OCI-M2 (cell line): Measurements from ENCODE around the gene PSORS1C1.
"Not testable (repeated sequence)": the region's sequence is repeated elsewhere in the genome, so short reads cannot be mapped to it uniquely, and the experiment has no call there.

Experiments
- DNase-seq: peaks from one replicate; lab custom pipeline; 2025; ENCODE audit not compliant: unreplicated experiment; lab: John Stamatoyannopoulos, UW

Gene PSORS1C1

GRCh38 chr6:31114541-31114878 is at the start of gene PSORS1C1:
Gene PSORS1C1 (plus strand): TSS chr6:31114800. CDS start chr6:31129633, 14,833 bp downstream.
- no peak for DNase-seq

DNA sequence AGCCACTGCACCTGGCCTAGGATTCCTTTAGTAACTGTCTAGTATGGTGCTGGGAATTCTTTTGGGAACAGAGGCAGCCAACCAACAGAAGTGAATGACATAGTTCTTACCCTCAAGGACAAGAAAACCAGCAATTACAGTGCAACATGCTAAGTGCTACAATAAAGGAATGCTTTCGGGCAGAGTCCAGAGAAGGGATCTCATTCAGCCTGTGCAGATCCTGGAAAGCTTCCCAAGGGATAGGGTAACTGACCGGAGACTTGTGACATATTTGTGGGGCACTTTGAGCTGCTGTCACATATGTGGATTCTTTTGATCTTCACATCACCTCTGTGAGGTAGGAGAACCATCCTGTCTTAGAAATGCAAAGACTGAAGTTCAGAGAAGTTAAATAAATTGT is 49.0 kb upstream of the PSORS1C1 start:
- DNase-seq: no peak

GRCh38 chr6:31067028-31067427 is 47.6 kb upstream of the PSORS1C1 start:
- DNase-seq: not testable (repeated sequence)

DNA sequence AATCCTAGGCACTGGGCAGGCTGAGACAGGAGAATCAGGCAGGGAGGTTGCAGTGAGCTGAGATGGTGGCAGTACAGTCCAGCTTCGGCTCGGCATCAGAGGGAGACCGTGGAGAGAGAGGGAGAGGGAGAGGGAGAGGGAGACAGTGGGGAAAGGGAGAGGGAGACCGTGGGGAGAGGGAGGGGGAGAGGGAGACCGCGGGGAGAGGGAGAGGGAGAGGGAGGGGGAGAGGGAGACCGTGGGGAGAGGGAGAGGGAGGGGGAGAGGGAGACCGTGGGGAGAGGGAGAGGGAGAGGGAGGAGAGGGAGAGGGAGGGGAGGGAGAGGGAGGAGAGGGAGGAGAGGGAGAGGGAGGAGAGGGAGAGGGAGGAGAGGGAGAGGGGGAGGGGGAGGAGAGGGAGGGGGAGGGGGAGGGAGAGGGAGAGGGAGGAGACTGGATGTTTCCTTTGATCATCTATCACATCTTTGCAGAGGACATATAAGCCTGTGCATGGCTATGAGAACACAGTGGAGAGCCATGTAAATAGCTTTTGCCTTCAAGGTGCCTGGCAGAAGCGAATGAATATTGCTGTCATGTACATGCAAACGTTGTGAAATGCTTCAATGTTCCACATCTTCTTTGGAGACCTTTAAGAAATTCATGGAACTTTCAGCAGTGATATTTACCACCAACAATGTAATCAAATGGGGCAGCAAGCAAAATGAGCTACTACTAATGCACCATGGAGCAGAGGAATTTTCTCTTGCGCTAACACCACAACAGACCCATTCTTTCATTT is 46.5 kb upstream of the PSORS1C1 start:
- DNase-seq: not testable (repeated sequence)

GRCh38 chr6:31068669-31069340 is 45.8 kb upstream of the PSORS1C1 start:
- no peak for DNase-seq

DNA sequence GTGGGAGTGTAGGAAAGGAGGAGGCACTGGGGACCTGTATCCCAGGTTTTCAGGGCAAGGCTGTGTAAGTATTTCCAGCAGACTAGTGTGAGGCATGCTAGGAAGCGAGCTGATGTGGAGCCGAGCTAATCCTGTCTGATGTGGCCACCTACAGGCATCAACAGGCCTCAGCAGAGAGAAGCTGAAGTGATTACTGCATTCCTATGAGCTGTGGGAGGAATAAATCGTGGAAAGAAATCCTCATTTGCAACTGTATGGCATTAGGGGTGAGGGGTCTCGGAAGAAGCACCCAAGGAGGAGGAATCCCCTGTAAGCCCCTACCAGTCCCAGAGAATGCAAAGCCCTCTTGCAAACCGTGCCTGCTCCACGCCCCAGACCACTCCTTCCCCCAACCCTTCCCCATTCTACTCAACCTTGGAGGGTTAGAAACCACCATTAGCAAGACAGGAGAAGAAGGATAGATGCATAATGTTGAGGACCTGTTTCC is 43.8 kb upstream of the PSORS1C1 start:
- no peak for DNase-seq

DNA sequence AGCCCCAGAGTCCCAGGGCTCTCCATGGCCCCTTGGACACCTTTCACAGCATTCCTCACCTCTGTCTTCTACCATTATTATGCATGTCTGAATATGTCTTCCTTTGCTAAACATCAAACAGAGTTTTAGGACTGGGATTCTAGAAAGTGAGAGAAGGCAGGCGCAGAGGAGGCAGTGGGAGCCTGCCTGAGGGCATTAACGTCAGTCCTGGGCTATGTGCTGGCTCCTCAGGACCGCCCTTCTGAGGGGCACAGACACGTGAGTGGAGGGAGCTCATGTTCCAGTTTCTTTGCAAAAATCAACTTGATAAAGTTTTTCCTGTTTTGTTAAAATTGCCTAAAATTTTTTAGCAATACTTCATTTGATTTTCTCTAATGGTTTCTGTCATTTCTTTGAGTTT is 40.2 kb upstream of the PSORS1C1 start:
- no peak for DNase-seq

- no peak for DNase-seq
Measured at GRCh38 chr6:31075528-31075927, 39.1 kb upstream of the PSORS1C1 start.

- no peak for DNase-seq
Measured at GRCh38 chr6:31076611-31077010, 38.0 kb upstream of the PSORS1C1 start.

- DNase-seq: no peak
Measured at GRCh38 chr6:31079656-31080261, 34.8 kb upstream of the PSORS1C1 start.

- no peak for DNase-seq
Measured at GRCh38 chr6:31081872-31082271, 32.7 kb upstream of the PSORS1C1 start.

DNA sequence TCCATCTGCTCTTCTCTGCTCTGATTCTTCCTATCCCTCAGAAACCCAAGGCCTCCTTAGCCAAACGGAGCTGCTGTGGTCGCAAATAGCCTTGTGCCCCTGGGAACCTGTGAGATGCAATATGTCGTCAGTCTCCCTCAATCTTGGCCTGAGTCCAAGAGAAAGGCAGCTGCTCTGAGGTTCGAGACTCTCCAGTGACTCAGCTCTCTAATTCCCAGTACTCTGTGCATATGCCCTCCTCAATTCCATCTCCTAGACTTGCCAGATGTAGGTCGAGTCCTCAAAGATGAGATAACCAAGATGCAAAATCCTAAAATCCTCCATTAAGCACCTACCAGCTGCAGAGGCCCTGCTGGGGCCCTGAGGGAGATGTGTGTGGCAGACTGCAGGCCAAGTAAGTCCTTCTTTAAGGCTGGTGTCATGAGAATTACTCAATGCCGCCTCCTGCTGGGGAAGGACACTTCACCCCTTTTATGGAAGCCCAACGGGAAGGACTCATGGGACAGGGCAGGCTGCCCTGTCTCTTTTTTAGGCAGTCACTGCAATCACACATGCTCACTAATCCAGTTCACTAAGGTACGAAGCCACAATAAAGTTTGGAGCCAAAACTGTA is 30.8 kb upstream of the PSORS1C1 start:
- DNase-seq: no peak

GRCh38 chr6:31086788-31087440 is 27.7 kb upstream of the PSORS1C1 start:
- no peak for DNase-seq

DNA sequence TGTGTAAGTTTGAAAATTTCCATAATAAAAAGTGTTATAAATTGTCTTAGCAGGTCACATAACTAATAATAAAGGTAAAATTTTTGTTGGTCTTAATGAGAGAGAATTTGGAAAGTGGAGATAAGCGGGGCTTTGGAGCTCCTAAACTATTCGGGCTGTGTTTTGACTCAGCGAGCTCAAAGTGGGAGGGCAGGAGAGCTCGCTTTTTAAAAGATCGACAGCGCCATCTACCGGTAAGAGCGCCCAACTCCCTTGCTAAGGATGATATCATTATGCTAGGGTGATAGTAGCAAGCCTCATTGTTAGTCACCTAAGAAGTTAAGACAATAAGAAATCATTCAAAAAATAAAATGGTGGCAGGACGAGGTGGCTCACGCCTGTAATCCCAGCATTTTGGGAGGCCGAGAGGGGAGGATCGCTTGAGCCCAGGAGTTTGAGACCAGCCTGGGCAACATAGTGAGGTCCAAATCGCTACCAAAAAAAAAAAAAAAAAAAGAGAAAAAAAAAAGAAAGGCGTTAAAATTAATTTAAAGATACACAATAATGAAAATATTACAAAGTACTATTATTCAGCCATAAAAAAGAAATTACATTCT is 27.0 kb upstream of the PSORS1C1 start:
- DNase-seq: peak; percentile 91

DNA sequence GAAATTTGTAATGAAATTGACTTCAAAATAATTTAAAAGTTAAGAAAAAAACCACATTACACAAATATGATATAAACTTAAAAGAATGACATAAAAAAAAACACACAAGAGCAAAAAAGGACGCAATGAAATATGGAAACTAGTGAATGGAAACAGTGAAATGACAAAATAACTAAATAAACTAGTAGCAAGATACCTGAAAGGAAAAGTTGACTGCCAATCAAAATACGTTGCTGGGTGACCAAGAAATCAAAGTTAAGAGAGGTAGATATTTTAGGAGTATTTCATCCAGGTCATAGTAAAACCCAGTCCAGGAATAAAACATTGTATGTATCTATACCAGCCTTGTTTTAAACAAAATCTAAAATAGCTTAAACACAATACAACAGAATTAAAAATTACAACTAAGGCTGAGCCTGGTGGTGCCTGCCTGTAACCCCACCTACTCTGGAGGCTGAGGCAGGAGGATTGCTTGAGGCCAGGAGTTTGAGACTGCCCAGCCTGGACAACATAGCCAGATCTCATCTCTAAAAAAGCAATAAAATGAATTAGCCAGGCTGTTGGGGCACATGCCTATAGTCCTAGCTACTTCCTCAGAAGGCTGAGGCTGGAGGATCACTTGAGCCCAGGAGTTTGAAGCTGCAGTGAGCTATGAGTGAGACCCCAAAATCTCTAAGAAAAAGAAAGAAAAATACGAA is 24.2 kb upstream of the PSORS1C1 start:
- no peak for DNase-seq

- DNase-seq: no peak
Measured at GRCh38 chr6:31090973-31091364, 23.6 kb upstream of the PSORS1C1 start.

- DNase-seq: no peak
Measured at GRCh38 chr6:31091680-31092079, 22.9 kb upstream of the PSORS1C1 start.

GRCh38 chr6:31092238-31092637 is 22.4 kb upstream of the PSORS1C1 start:
- no peak for DNase-seq

GRCh38 chr6:31092769-31093505 is 21.7 kb upstream of the PSORS1C1 start:
- no peak for DNase-seq
